Effector memory CD8-positive, alpha-beta T cell (primary cell): Measurements from ENCODE around the gene FFAR4.

Experiments
- ATAC-seq: fragments of 150-1000 bp; cut with Tn5 transposase; replicated peaks from 2 replicates; pipeline ENCODE4 v1.10.0; 2021; ENCODE audit warnings: mild to moderate bottlenecking, moderate library complexity
- DNase-seq, 3 experiments: peaks; one replicate each; pipeline ENCODE4 v3.0.0; 2021
- H3K27ac Mint-ChIP-seq, 2 donors: one replicate each; pipeline ENCODE4 v1.8.0; 2022; ENCODE audit warnings: mild to moderate bottlenecking in 2 of 2, mixed read lengths in 2 of 2, moderate library complexity in 2 of 2
- H3K27me3 Mint-ChIP-seq, 2 donors: one replicate each; pipeline ENCODE4 v1.8.0; 2022; ENCODE audit warnings: mixed read lengths in 2 of 2
- H3K36me3 Mint-ChIP-seq: one replicate; pipeline ENCODE4 v1.8.0; 2022; ENCODE audit warnings: mild to moderate bottlenecking, moderate library complexity, mixed read lengths; ENCODE audit not compliant: insufficient read depth
- H3K4me1 Mint-ChIP-seq, 2 donors: one replicate each; pipeline ENCODE4 v1.8.0; 2022; ENCODE audit warnings: low read depth in 2 of 2, mixed read lengths in 2 of 2
- H3K4me3 Mint-ChIP-seq, 2 donors: one replicate each; pipeline ENCODE4 v1.8.0; 2022; ENCODE audit warnings: mild to moderate bottlenecking in 2 of 2, mixed read lengths in 2 of 2, moderate library complexity in 2 of 2
- H3K9me3 Mint-ChIP-seq, 2 donors: one replicate each; pipeline ENCODE4 v1.8.0; 2022; ENCODE audit warnings: mixed read lengths in 2 of 2

Gene FFAR4

DNA sequence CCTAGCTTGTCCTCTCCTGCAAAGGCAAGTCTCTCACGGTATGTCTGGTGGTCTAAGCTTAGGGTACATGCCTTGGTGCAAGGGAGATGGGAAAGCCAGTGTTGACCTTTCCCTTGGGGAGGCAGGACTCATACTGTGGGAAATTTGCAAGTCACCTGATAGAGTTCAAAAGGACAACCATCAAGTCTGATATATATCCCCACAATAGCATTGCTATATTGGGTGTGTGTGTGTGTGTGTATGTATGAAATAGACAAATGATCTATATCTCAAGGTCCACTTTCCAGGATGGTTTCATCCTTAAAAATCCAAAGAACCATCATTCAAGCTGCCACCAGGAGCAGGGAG lies 12.2 kb upstream of the FFAR4 start:
- Mint-ChIP-seq H3K9me3 (no peaks in the 10 kb centered on the region), H3K27ac (no peak overlapping the region), H3K4me3 (no peak overlapping the region), H3K36me3 (no peaks in the 10 kb centered on the region), H3K4me1 (no peaks in the 10 kb centered on the region), H3K27me3 (peaks cover 14 to 28% of the 10 kb centered on the region in 2 donors)
- ATAC-seq: no peak
- no peak for DNase-seq

DNA sequence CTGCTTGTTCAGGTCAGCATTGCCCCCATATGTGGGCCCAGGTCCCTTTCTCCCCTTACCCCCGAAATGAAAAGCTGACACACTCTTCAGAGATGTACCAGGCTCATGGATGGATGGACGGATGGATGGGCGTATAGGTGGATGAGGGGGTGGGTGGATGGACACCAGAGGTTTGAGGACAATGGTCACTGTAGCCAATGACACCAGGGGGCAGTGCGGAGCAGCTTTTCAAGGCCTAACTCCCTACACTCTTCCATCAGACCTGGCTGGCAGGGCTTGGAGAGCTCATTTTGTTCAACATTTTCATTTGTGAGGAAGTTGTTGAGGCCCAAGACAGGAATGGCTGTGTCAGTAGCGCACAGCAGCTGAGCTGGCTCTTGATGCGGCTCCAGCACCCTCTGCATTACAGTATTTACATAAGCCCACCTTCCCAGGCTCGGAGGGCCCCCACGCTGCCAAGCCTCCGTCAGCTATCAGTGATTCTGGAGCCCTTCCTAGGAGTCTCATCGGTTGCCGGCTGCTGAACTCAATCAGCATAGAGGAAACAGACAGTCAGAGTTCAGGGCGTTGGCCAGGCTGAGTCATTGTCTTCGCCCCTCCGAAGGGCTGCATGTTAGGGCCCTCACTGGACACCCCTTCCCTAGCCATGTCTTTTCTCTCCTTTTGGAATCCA lies 11.6 kb upstream of the FFAR4 start:
- Mint-ChIP-seq H3K36me3 (no peaks in the 10 kb centered on the region), H3K27me3 (peaks cover 20 to 34% of the 10 kb centered on the region in 2 donors), H3K9me3 (no peaks in the 10 kb centered on the region), H3K4me3 (no peak overlapping the region), H3K27ac (no peak overlapping the region), H3K4me1 (no peaks in the 10 kb centered on the region)
- ATAC-seq (peak; percentile 46), DNase-seq (peak; percentile 5 to 17 (median 6))

DNA sequence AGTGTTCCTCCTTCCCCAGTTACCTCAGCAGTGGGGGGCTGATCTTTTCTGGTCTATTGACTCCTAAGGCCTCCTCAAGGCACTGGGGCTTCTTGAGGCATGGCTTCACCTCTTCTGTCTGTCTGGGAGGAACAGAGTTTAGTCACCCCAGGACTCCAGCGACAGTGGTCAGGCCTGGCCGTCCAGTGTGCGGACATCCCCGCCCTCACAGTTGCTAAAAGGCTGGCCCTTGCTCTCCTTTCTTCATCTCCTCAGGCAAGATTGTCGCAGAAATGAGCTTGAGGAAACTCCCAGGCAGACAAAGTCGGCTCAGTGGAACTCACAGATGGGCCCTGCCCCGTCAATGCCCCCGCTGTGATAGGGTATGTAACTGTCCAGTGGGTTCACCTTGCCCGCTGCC lies 7.0 kb upstream of the FFAR4 start:
- Mint-ChIP-seq H3K4me1 (no peaks in the 10 kb centered on the region), H3K27me3 (peaks cover 44 to 61% of the 10 kb centered on the region in 2 donors), H3K27ac (no peak overlapping the region), H3K9me3 (no peaks in the 10 kb centered on the region), H3K36me3 (no peaks in the 10 kb centered on the region), H3K4me3 (no peak overlapping the region)
- no peak for DNase-seq
- ATAC-seq: no peak

DNA sequence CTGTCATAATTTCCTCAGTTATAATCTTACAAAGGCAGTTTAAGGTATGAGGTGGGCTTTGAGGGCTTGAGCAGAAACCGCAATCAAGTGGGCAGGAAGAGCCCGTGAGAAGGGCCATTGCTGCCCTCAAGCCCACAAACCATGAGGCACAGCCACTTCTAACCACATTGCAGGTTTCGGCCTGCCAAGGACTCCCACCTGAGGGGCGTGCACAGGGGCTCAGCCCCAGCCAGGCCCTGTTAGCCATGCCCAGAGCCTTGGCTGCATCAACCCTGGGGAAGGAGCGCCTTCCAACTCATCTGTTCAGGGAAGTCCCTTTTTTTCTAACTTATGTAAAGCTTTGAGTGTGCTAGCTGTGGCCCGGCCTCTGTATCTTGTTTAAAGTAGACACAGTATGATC lies 5.9 kb upstream of the FFAR4 start:
- ATAC-seq: no peak
- Mint-ChIP-seq H3K4me1 (no peaks in the 10 kb centered on the region), H3K27me3 (peaks cover 40 to 61% of the 10 kb centered on the region in 2 donors), H3K27ac (no peak overlapping the region), H3K9me3 (no peaks in the 10 kb centered on the region), H3K4me3 (no peak overlapping the region), H3K36me3 (no peaks in the 10 kb centered on the region)
- no peak for DNase-seq

DNA sequence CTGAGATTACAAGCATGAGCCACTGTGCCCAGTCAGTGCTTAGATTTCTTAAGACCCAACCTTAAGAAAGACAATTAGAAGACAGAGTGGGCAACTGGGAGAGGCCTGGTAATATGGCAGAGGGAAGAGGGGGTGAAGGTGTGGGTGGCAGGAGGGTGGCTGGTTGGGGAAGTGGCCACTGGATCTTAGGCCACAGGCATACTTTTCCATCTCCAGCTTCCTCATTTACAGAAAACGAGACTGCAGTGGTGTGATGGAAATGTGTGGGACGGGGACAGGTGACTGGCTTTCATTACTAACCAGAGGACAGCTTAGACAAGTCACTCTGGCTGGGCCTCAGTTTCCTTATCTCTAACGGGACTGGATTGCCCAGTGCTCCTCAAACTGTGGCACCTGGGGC lies 1.0 kb upstream of the FFAR4 start:
- Mint-ChIP-seq H3K4me1 (peaks cover 0 to 7% of the 10 kb centered on the region in 2 donors), H3K36me3 (peaks cover 2% of the 10 kb centered on the region), H3K4me3 (no peak overlapping the region), H3K9me3 (no peaks in the 10 kb centered on the region), H3K27me3 (peaks cover 60 to 83% of the 10 kb centered on the region in 2 donors), H3K27ac (no peak overlapping the region)
- DNase-seq (no peak), ATAC-seq (no peak)

DNA sequence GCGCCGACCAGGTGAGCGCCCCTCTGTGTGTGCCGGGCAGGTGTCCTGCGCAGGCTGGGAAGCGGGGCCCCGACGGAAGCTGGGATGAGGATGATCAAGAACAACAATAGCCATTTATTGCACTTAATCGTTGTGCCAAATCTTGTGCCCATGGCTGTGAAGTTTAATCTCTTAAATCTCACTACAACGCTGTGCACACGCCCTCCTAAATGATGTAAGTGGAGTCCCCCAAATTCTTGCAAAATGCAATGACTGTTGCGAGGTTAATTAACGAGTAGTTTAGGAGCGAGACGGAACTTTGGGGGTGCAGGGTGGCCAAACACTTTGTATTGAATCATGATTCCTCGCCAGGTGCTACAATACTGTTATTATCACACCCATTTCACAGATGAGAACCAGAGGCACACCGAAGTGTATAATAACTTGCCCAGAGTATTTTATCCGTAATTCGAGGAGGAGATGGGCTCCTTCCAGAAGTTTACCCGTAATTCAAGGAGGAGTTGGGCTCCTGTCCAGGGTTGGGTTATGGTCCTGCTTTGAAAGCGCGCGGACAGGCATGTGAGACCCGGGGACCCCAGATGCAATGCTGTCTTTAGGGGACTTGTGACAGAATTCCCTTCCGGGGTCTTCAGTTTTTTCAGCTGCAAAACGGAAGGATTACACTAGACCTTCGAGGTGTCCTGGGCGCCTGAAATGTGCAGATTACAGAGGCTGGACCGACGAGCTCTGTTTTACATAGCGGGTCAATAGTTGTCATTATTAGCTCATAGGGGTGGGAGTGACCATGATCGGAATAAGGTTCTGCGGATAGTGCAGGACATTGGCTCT lies 1.0 kb downstream of the FFAR4 start:
- Mint-ChIP-seq H3K27me3 (peaks cover 60 to 83% of the 10 kb centered on the region in 2 donors), H3K9me3 (no peaks in the 10 kb centered on the region), H3K36me3 (peaks cover 5% of the 10 kb centered on the region), H3K4me3 (no peak overlapping the region), H3K27ac (no peak overlapping the region), H3K4me1 (peaks cover 0 to 7% of the 10 kb centered on the region in 2 donors)
- DNase-seq (no peak), ATAC-seq (no peak)

DNA sequence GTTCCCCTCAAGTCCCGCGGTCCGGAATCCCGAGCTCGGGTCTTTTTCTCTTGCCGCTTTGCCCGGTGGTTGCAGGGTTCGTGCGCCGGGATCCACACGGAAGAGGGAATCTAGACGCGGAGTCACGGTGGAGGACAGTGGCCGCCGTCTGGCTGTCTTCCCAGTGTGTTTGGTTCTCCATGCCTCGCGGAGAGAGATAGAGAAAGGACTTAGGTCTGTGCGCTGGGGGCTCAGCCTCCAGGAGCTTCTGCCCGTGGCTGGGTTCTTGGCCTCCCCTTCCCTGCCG lies 1.6 kb downstream of the FFAR4 start:
- Mint-ChIP-seq H3K36me3 (peaks cover 5% of the 10 kb centered on the region), H3K4me1 (peaks cover 0 to 8% of the 10 kb centered on the region in 2 donors), H3K27ac (no peak overlapping the region), H3K4me3 (no peak overlapping the region), H3K9me3 (no peaks in the 10 kb centered on the region), H3K27me3 (peaks cover 66 to 87% of the 10 kb centered on the region in 2 donors)
- no peak for ATAC-seq
- DNase-seq: no peak

DNA sequence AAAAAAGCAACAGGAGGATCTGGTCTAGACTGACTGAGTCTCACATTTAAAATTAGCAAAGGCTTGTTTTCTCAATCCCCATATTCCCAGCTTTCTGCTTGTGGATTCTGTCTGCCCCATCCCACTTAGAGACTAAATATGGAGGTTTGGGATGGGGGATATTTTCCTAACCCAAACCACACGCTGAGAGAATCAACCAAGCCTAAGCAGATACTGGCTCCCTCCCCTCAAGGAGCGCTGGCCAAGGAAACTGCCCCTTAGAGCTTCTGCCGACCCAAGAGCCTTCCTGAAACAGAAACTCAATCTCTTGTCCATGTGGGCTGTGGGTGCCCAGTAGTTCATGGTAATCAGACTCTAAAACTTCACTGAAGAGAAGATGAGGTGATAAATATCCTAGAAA lies 3.9 kb downstream of the FFAR4 start:
- Mint-ChIP-seq H3K4me1 (peaks cover 4 to 14% of the 10 kb centered on the region in 2 donors), H3K4me3 (no peak overlapping the region), H3K27ac (no peak overlapping the region), H3K36me3 (peaks cover 5% of the 10 kb centered on the region), H3K9me3 (no peaks in the 10 kb centered on the region), H3K27me3 (peaks cover 76 to 93% of the 10 kb centered on the region in 2 donors)
- no peak for DNase-seq
- no peak for ATAC-seq

DNA sequence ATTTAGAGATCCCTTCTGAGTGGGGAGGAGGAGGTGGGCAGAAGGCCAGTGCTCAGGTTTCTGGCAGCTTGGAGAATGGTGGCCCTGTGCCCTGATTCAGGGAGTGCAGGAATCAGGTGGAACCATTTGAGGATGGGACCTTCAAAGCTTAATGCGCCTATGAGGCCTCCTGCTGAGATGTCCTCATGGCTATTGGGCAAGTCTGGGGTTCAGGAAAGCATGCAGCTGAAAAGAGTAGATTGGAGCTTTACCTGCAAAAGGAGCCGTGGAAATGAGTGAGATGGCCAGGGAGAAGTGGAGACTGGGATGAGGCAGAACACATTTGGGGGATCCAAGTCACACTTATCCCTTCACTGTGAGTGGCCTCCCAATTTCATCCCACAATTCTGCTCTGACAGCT lies 6.1 kb downstream of the FFAR4 start:
- ATAC-seq (no peak), DNase-seq (no peak)
- no peak overlapping the region for H3K4me3 Mint-ChIP-seq
- H3K36me3 Mint-ChIP-seq: peaks cover 5% of the 10 kb centered on the region
- H3K27ac Mint-ChIP-seq: no peak overlapping the region
- no peaks in the 10 kb centered on the region for H3K9me3 Mint-ChIP-seq
- peaks cover 66 to 80% of the 10 kb centered on the region in 2 donors for H3K27me3 Mint-ChIP-seq
- H3K4me1 Mint-ChIP-seq: peaks cover 4 to 7% of the 10 kb centered on the region in 2 donors

DNA sequence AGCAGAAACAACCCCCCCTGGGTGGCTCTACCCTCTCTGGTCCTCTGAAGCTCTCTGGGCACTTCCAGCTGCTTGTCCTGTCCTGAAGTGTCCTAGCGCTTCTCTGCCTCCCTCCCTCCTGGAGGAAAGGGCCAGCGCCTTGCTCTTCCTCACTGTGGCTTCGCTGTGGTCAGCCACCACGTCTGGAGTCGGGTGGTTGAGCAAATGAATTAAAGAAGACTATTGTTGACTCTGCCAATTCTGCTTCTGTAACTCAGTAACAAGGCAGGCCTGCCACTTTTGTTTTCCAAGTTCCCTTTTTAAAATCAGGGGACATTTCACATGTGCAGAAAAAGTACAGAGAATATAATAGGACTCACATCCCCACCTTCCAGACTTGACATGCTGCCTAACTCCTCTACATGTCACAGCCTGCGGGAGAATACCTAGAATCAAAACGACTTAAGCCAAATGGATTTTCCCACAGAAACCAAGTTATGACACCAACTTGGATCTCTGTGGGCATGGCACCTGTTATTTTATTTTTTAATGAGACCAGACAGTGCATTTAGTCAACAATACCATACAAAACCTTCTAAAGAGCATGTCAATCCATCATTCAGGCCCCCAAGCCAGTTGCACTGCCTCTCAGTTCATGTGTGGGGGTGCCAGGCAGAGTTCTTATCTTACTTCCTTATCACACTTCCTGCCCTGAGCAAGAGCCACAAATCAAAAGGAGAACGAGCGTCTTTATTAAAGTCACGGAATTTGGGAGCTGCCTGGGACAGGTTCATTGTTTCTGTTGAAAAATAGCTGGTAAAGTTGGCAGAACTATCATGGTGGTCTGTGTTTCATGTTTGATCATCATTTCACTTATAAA lies 6.8 kb downstream of the FFAR4 start:
- no peak for ATAC-seq
- H3K4me3 Mint-ChIP-seq: no peak overlapping the region

DNA sequence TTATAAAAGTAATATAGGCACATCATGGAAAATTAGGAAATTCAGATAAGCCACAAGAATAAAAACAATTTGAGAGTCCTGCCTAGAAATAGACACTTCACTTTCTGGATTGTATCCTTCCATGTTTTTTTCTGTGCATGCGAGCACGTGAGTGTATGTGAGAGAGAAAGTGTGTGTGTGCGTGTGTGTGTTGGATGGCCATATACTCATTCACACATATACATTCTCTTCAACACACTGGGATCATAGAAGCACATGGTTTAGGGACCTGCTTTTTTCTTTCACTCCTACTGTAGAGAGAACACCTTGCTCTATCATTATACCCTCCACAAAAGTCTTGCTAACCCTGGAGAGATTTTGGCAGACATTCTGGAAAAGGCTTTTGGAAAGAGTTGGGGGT lies 7.5 kb downstream of the FFAR4 start:
- no peak for ATAC-seq
- no peak for DNase-seq
- no peak overlapping the region for H3K27ac Mint-ChIP-seq
- peaks cover 4 to 7% of the 10 kb centered on the region in 2 donors for H3K4me1 Mint-ChIP-seq
- peaks cover 3% of the 10 kb centered on the region for H3K36me3 Mint-ChIP-seq
- peaks cover 62 to 74% of the 10 kb centered on the region in 2 donors for H3K27me3 Mint-ChIP-seq
- no peak overlapping the region for H3K4me3 Mint-ChIP-seq
- no peaks in the 10 kb centered on the region for H3K9me3 Mint-ChIP-seq

More for the DNA sequence above, 6.8 kb downstream of the FFAR4 start:
- no peak for DNase-seq
- Mint-ChIP-seq H3K36me3 (peaks cover 3% of the 10 kb centered on the region), H3K4me1 (peaks cover 4 to 7% of the 10 kb centered on the region in 2 donors), H3K27me3 (peaks cover 64 to 80% of the 10 kb centered on the region in 2 donors), H3K27ac (peak overlapping the region in 1 of 2 donors; percentile 46), H3K9me3 (no peaks in the 10 kb centered on the region)

DNA sequence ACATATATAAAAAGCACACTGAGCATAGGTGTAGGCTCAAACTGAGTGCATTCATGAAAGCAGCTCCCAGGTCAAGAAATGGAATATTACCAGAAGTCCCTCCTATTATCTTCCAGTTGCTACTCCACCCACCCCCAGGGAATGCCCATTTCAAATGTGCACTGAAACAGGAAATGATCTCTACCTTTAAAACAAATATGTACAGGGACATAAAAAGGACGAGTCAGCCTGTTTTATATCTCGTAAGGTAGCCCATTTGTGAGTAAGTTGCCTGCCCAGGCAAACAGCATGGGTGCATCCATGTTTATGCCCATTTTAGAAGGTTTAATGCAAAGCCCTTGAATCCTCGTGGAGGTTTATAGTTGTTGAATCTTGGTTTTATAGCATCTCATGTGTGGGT lies 10.4 kb downstream of the FFAR4 start:
- Mint-ChIP-seq H3K9me3 (peaks cover 6 to 7% of the 10 kb centered on the region in 2 donors), H3K27ac (no peak overlapping the region), H3K4me3 (no peak overlapping the region), H3K36me3 (peaks cover 2% of the 10 kb centered on the region), H3K4me1 (peaks cover 4 to 7% of the 10 kb centered on the region in 2 donors), H3K27me3 (peaks cover 40 to 55% of the 10 kb centered on the region in 2 donors)
- no peak for DNase-seq
- ATAC-seq: no peak

DNA sequence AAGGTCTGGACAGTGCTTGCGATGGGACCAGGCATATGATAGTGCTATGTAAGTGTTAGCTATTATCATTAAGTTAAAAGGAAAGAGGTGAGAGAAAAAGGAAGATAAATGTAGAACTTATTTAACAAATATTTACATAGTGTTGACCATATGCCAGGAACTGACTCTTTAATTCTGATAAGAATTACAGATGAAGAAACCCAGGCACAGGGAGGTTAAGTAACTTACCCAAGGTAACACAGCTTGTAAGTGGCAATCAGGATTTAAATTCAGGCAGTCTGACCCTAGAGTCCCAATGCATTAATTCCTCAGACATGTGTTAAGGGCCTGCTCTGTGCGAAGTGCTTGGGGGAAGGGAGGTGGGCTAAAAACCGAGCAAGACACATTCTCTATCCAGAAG lies 11.1 kb downstream of the FFAR4 start:
- Mint-ChIP-seq H3K27ac (no peak overlapping the region), H3K36me3 (no peaks in the 10 kb centered on the region), H3K27me3 (peaks cover 33 to 55% of the 10 kb centered on the region in 2 donors), H3K4me1 (peaks cover 4 to 7% of the 10 kb centered on the region in 2 donors), H3K4me3 (no peak overlapping the region), H3K9me3 (peaks cover 6 to 7% of the 10 kb centered on the region in 2 donors)
- DNase-seq (no peak), ATAC-seq (no peak)
